SK-N-MC (cell line): ENCODE measurements around the gene ITPA.

Source experiments
- DNase-seq: peaks from one replicate; pipeline ENCODE4 v3.0.0-alpha.2; 2011; ENCODE audit warnings: low read depth, low spot score
- H3K27ac ChIP-seq: fragments of 200-600 bp; sonication (generic); 2 replicates; pipeline ENCODE4 v1.5.1; 2016; ENCODE audit warnings: mixed run types
- H3K36me3 ChIP-seq: fragments of 200-600 bp; sonication (generic); 2 replicates; pipeline ENCODE4 v1.6.1; 2017; ENCODE audit warnings: antibody characterized with exemption, low read length, mixed read lengths; ENCODE audit not compliant: insufficient read depth
- H3K4me3 ChIP-seq: fragments of 200-600 bp; sonication (generic); 2 replicates; pipeline ENCODE4 v1.5.1; 2016
- H3K9ac ChIP-seq: fragments of 200-600 bp; sonication (generic); 2 replicates; pipeline ENCODE4 v1.8.0; 2017; ENCODE audit warnings: mixed run types, mixed read lengths; ENCODE audit not compliant: insufficient read length
- H3K9me3 ChIP-seq: fragments of 200-600 bp; sonication (generic); 2 replicates; pipeline ENCODE4 v1.6.1; 2017; ENCODE audit warnings: low read depth, mild to moderate bottlenecking, antibody characterized with exemption, low read length, moderate library complexity, mixed read lengths
- EZH2 ChIP-seq: fragments of 200-600 bp; sonication (generic); IDR thresholded peaks from one replicate; pipeline ENCODE4 v1.6.1; 2017; ENCODE audit warnings: antibody characterized with exemption
- FOXP2 ChIP-seq: optimal IDR thresholded peaks from 2 replicates; pipeline ENCODE3; 2011; ENCODE audit warnings: mild to moderate bottlenecking, moderate library complexity; ENCODE audit not compliant: insufficient read depth; ENCODE audit errors: extremely low read length, control extremely low read depth
- POLR2AphosphoS5 ChIP-seq: IDR thresholded peaks from 2 replicates; pipeline ENCODE4 v1.6.1; 2012; ENCODE audit warnings: mild to moderate bottlenecking, low read depth, low read length, borderline replicate concordance

ITPA gene

DNA sequence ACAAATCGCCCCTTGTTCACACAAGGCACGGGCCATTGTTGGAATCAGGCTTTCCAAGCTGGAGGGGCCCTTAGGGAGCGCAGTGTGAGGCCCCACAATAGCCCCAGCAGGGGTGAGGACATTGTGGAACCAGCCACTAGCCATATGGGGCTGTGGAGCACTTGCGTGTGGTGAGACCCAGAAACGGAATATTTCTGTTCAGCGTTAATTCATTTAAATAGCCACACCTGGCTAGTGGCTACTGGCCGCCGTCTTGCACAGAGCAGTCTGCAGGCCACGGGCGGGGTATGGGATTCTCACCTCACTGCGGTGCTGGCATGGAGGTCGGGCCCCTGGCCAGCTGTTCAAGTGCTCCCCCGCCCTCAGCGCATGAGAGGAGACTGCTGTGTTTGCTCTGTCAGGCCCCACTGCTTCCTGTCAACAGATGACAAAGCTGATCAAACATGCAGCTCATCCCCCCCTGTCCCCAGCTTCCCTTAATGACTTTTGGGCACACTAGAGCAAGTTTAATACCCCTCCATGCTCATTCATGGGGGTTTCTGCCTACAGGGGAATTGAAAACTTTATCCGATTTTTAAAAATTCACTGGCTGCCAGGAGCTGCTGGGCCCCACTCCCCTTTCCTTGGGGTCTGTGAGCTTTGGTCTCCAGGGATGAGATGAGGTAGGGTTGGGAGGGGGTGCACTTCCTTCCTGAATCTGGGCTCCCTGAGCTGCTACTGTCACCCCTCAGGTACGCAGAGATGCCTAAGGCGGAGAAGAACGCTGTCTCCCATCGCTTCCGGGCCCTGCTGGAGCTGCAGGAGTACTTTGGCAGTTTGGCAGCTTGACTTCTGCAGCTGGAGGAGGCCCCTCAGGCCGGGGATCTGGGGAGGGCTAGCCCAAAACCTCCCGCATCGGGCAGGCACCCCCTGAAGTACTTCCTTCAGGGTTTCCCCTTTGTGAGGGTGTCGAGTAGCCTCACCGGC, 13.6 kb downstream of the ITPA start:
- DNase-seq: no peak
- TF ChIP-seq FOXP2: no peak
- TF ChIP-seq POLR2AphosphoS5: no peak
- TF ChIP-seq EZH2: no peak
- no peak overlapping the region for H3K4me3 ChIP-seq
- H3K9me3 ChIP-seq: no peaks in the 10 kb centered on the region
- H3K36me3 ChIP-seq: peaks cover 19% of the 10 kb centered on the region; the same call in 1 of the 2 replicates
- no peak overlapping the region for H3K9ac ChIP-seq
- no peak overlapping the region for H3K27ac ChIP-seq

DNA sequence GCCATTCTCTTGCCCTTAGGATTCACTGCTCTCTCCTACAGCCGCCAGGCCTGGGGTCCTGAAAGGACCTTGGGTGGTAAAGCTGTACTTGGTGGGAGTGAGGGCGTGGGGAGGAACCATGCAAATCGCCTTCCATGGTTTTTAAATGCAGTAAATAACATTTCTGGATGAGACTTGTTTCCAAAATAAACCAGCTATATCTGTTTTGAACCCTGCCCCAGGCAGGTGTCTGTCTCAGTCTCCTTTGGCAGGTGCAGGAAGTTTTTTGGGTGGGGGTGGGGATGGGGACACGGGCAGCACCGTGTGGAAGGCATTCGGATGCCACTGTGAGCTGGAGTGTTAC, 14.3 kb downstream of the ITPA start:
- TF ChIP-seq EZH2 (no peak), FOXP2 (no peak), POLR2AphosphoS5 (no peak)
- H3K36me3 ChIP-seq: peaks cover 18% of the 10 kb centered on the region; the same call in 1 of the 2 replicates
- H3K27ac ChIP-seq: no peak overlapping the region

DNA sequence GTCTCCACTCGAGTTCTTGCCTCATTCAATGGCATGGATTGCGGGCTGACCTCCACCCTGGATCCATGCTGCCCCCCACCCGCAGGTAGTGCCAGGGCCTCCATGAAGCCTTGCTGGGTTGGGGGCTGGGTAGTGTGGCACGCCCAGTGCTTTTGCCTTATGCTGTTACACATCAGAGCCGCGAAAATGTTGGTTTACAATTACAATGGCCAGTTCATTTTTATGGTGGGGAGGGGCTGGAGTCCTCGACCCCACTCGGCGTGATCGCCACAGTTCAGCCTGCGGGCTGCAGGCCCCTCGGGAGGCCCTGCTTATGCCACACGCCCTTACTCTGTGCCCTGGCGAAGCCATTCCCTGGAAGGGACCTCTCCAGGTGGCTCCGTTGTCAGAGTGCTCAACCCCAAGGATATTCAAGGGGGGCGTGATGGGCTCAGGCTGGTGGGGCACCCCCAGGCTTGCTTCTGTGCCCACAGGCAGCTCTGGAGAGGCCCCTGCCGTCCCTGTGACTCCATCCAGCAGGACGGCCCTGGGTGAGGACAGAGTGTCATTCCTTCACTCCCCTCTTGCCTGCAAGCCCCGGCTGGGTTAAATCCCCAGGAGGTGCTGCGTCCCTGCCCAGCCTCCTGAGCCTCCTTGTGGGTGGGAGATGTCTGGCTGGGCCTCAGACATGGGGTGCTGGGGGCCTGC, 14.8 kb downstream of the ITPA start:
- Histone ChIP-seq H3K9ac (no peak overlapping the region), H3K9me3 (no peaks in the 10 kb centered on the region)
- TF ChIP-seq FOXP2 (no peak), EZH2 (no peak), POLR2AphosphoS5 (no peak)

More for the DNA sequence above, 14.3 kb downstream of the ITPA start:
- no peak overlapping the region for H3K4me3 ChIP-seq
- H3K9ac ChIP-seq: no peak overlapping the region
- DNase-seq: no peak
- H3K9me3 ChIP-seq: no peaks in the 10 kb centered on the region

DNA sequence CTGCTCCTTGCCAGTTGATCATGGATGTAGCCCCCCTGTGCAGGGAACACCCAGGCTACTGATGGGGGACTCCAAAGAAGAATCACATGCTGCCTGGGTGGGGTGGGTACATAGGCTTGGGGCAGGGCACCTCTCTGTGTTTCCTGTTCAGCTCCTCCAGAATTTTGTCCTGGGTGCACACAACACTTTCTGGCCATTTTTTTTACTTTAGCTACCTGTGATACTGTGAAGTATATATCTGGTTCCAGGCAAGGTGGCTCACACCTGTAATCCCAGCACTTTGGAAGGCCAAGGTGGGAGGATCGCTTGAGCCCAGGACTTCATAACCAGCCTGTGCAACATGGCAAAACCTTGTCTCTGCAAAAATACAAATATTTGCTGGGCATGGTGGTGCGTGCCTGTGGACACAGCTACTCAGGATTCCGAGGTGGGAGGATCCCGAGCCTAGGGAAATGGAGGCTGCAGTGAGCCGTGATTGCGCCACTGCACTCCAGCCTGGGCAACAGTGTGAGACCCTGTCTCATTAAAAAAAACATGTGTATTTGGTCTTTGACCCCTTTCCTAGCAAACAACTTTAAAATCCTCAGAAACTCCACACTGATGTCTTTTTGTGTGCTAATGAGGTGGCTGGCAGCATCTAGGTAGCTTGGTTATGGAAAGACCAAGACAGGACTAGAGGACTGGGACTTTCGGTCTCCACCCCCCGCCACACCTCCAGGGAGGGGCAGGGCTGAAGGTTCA, 15.6 kb downstream of the ITPA start:
- no peak for DNase-seq
- peaks cover 17% of the 10 kb centered on the region; the same call in 1 of the 2 replicates for H3K36me3 ChIP-seq
- no peak overlapping the region for H3K27ac ChIP-seq
- TF ChIP-seq POLR2AphosphoS5: no peak
- no peak for TF ChIP-seq EZH2
- TF ChIP-seq FOXP2: no peak
- H3K9ac ChIP-seq: no peak overlapping the region
- no peak overlapping the region for H3K4me3 ChIP-seq
- no peaks in the 10 kb centered on the region for H3K9me3 ChIP-seq

More for the DNA sequence above, 14.8 kb downstream of the ITPA start:
- Histone ChIP-seq H3K4me3 (no peak overlapping the region), H3K36me3 (peaks cover 17% of the 10 kb centered on the region; the same call in 1 of the 2 replicates), H3K27ac (no peak overlapping the region)
- no peak for DNase-seq

DNA sequence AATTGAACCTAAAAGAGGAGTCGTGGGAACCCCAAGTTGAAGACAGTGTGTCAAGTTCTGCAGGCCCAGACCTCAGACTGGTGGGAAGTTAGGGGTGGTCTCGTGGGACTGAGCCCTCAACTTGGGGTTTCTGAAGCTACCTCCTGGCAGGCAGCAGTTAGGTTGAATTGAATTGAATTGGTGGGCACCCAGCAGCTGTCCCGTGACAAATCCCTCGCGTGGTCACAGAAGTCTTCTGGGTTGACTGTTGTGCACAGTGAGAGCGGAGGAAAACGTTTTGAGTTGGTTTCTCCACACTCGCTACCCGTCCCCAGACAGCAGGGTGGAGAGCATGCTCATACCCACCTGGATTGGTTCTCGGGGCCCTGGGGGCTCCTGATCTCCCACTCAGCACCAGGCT, 16.8 kb downstream of the ITPA start:
- H3K9ac ChIP-seq: no peak overlapping the region

DNA sequence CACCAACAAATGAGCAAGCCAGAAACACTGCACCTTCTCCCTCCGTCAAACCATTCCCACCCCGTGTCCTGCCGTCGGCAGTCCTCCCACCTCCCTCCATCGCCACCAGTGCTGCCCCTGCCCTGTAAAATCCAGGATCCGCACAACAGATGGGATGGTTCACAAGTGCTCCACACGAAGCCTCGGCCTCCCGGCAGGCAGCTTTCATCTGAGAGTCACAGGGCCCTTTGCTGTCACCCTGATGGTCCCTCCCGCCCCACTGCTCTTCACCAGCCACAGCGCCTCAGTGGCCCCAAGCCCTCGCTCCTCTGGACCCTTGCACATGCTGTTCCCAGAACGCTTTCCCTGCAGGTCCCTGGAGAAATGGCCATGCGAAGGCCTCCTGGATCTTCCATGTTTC, 17.6 kb downstream of the ITPA start:
- Histone ChIP-seq H3K36me3 (peaks cover 9% of the 10 kb centered on the region; the same call in 1 of the 2 replicates), H3K27ac (no peak overlapping the region), H3K4me3 (no peak overlapping the region), H3K9ac (no peak overlapping the region), H3K9me3 (no peaks in the 10 kb centered on the region)
- no peak for DNase-seq
- TF ChIP-seq EZH2 (no peak), POLR2AphosphoS5 (no peak), FOXP2 (no peak)

More for the DNA sequence above, 16.8 kb downstream of the ITPA start:
- DNase-seq: no peak
- no peak overlapping the region for H3K27ac ChIP-seq
- no peak overlapping the region for H3K4me3 ChIP-seq
- no peaks in the 10 kb centered on the region for H3K9me3 ChIP-seq
- TF ChIP-seq FOXP2 (no peak), POLR2AphosphoS5 (no peak), EZH2 (no peak)
- peaks cover 16% of the 10 kb centered on the region; the same call in 1 of the 2 replicates for H3K36me3 ChIP-seq

DNA sequence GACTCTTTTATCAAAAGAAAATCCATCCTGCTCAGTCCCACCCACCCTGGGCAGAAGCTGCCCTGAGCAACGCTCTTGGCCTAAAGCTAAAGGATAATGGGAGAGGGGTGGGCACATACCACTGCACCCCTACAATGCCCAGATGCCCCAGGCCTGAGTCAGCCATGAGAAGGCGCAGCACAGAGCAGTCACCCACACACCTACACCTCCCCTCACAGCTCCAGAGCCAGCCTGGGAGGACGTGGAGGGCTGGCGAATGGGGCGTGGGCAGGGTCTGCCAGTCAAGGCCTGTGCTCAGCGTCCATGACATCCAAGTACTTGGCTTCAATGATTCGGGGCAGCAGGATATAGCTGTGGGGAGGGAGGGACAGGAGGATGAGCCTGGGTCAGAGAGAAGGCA, 18.2 kb downstream of the ITPA start:
- peaks cover 6% of the 10 kb centered on the region; the same call in 1 of the 2 replicates for H3K36me3 ChIP-seq
- no peaks in the 10 kb centered on the region for H3K9me3 ChIP-seq
- H3K4me3 ChIP-seq: no peak overlapping the region
- H3K27ac ChIP-seq: no peak overlapping the region
- TF ChIP-seq FOXP2 (no peak), EZH2 (no peak), POLR2AphosphoS5 (no peak)
- H3K9ac ChIP-seq: no peak overlapping the region
- no peak for DNase-seq

DNA sequence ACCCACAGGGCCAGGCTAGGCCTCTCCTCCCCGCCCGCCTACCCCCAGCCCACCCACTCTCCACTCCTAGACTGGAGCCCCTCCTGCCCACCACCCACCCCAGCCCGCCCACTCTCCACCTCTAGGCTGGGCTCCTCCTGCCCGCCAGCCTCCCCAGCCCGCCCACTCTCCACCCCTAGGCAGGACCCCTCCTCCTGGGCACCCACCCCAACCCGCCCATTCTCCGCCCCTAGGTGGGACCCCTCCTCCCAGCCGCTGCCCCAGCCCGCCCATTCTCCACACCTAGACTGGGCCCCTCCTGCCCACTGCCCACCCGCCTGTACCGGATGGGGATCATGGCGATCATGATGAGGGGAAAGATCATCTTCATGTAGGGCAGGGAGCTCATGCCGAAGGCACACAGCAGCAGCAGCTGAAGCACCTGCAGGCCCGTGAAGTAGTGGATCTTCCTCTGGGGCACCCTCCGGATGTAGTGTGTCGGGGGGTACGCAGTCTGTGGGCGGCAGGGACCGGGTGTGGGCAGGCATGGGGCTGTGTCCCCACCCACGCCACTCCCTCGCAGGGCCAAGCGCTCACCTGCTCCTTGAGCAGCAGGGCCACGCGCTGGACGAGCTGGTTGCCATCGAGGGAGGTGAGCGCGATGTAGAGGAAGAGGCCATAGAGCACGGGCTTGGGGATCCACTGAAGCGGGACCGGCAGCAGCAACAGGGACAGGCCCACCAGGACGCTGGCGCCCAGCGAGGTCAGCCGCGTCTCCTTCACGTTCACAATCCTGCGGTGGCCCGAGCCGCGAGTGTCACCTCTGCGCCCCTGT, 18.8 kb downstream of the ITPA start:
- H3K9me3 ChIP-seq: no peaks in the 10 kb centered on the region
- H3K36me3 ChIP-seq: no peaks in the 10 kb centered on the region; the same call in 1 of the 2 replicates
- H3K27ac ChIP-seq: no peak overlapping the region
- no peak overlapping the region for H3K9ac ChIP-seq
- no peak for DNase-seq
- H3K4me3 ChIP-seq: no peak overlapping the region
- TF ChIP-seq EZH2 (no peak), FOXP2 (no peak), POLR2AphosphoS5 (no peak)
